GM21737 (cell line): Measurements from ENCODE around the gene KRT26.

ENCODE experiments used
- ATAC-seq: cut with Tn5 transposase; IDR thresholded peaks from one replicate; pipeline ENCODE4 v1.9.1; 2021; ENCODE audit warnings: mild to moderate bottlenecking, moderate library complexity; ENCODE audit not compliant: unreplicated experiment

Gene KRT26

DNA sequence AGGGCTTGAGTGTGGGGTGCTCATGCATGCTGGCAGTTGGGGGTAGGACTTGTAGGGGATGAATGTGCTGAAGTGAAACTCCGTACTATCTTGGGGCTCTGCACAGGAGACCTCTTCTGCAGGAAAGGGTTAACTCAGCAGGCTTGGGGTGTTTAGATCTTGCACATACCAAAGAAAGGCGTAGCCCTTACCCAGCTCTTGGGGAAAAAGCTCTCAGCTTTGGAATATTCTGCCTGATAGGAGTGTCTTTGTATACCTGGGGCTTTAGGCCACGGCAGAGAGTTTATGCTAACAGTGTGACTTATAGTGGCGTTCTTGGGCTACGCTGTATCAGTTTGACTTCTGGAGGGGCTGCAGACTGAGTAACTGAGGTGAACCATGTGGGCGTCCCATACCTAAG is 38.0 kb downstream of the KRT26 start:
- ATAC-seq = no peak

DNA sequence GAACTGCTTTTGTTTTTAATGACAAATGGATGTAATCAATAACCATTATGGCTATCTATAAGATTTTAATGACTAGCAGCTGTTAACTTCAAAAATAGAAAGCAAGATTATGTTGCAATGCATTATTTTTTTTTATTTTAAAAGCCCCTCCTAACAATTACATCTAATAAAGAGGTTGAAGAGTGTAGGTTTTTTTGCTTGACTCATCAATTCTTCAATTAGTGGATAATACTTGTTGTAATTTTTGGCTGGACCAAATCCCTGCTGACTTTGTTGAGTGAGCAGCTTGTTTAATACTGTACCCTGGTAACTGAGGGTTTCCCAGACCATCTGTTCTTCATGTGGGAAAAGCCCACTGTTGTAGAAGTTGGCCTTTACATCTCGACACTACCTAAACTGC is 41.0 kb downstream of the KRT26 start:
- ATAC-seq = no peak

DNA sequence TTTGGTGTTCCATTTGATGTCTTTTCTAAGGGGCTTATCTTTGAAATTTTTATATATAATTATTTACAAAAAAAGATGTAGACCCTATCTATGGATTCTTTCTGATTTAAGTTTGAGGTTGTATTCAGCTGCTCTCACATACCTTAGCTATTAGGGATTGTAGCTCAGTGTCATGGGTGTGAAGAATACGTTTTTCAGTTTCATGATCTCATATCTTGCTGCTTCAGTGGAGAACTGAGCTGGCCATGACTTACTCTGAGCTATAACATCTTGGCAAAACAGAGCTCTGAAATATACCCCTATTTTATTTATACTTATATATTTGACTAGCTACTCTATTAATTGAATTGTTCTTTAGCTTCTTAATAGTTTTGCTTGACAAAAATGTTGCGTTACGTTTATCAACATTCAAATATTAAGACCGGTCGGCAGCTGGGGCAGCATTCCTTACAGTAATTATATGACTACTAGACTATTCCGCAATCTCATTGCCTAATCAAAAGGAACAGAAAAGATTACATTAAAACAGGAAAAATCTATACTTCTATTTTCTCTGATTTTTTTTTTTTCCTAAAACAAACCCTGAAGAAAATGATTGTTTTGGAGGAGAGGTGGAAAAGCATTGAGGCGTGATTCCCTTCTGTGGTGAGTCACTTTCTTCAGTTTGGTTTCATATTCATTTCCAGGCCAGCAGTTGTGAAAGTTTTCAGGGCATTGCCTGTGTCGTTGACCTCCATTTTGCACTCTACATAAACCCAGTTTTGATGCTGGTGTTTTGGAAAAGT is 44.4 kb downstream of the KRT26 start:
- ATAC-seq = no peak

DNA sequence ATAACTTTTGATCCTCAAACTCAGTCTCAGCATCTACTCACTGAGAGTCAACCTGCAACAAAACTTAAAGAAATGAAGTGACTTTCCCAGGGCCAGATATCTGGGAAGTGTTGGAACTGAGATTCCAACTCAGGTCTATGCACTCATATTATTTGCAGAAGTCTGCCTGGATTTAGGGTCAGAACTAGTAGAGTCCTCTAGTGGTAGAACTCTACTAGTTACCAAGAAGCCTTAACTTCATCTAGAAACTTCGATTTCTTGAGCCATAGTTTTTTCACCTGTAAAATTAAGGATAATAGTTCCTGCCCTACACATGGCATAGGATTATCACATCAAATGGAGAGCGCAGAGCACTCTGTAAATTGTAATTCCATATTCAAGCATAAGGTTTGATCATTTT is 45.1 kb downstream of the KRT26 start:
- ATAC-seq = no peak

DNA sequence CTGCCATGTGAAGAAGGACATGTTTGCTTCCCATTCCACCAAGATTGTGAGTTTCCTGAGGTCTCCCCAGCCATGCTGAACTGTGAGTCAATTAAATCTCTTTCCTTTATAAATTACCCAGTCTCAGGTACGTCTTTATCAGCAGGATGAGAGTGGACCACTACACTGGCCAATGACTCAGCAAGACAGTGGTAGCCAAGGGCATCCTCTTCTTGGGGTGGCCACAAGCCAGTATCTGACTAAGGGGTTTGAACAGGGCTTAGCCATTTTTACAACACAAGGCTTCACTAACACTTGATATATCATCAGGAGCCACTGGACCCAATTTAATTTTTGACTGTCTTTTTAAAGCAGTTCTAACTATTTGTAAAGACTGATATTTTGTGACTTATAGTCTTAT is 47.3 kb downstream of the KRT26 start:
- no peak for ATAC-seq

DNA sequence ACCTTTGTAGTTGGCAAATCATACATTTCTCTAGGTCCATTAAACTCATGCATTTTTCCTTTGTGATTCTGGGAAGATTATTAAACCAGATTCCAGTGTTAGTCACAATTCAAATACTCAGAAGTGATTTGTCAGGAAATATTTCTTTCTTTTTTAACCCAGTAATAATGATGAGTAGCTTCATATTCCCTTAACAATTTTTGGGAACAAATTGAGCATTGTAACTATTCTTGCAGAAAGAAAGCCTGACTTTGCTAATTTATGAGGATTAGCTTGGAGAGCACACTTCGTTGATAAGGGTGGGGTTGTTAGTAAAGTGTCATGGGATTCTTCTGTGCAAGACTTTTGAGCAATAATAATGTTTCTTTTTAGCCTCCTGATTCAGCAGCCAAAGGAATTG is 49.8 kb downstream of the KRT26 start:
- no peak for ATAC-seq

DNA sequence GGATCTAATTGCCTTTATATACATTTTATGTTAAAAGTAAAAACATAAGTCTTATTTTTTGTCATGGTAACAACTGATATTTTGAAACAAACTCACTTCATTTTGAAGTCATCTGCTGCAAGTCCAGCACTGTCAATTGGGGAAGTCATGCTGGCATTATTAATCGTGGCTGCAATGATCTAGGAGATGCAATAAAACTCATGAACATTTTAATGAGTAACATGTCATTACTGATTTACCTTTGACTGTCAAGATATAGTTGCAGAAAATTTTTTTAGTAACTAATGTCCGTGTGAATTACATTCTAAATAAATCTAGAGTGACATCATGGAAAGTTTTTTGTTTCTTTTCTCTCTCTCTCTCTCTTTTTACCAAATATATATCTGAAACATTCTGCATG is 51.1 kb downstream of the KRT26 start:
- no peak for ATAC-seq

DNA sequence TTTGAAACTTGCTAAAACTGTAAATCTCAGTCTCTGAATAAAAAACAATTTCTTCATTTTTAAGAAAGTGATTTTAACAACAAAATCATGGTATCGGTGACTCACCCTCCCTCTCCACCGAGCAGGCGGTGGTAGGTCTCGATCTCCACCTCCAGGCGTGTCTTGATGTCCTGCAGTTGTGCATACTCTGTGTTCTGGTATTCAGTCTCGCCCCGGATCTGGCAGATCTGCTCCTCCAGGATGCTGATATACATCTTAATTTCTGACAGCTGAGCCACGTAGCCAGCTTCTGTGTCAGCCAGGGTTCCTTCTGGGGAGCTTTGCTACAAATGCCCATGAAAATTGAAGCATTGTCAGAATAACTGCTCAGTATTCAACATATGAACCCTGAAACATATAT is 53.1 kb downstream of the KRT26 start:
- ATAC-seq = no peak

DNA sequence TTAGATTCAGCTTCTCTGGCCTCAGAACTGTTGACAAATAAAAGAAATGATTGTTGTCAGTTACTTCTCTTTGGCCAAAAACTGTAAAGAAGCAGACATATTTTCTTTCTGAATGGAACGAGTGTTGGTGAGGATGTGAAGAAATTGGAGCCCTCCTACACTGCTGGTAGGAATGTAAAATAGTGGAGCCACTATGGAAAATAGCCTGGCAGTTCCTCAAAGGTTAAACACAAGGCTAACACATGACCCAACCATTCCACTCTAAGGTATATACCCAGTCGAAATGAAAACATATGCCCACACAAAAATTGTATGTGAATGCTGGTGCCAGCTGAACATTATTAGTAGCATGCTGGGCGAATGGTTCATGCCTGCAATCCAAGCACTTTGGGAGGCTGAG is 54.2 kb downstream of the KRT26 start:
- no peak for ATAC-seq
